Measurements from ENCODE around the gene TACR1.

DNA sequence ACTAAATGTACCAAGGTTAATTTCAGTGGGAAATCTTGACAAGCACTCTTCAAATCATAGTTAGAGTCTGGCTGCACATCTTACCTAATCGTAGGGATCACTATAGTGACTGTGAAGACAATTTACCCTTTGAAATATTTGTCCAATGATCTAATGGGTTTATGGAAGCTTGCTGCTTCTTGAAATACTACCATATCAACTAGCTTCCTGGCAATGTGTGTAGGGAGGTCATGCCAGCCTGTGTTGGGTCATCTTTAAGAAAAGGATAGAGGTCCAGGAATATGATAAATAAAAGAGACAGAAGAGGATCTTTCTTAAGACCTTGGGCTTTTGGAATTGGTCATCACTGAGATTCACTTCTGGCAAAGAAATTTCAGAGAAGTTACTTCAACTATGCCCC is 156.5 kb downstream of the TACR1 start:
- TF ChIP-seq, protein P1, sequence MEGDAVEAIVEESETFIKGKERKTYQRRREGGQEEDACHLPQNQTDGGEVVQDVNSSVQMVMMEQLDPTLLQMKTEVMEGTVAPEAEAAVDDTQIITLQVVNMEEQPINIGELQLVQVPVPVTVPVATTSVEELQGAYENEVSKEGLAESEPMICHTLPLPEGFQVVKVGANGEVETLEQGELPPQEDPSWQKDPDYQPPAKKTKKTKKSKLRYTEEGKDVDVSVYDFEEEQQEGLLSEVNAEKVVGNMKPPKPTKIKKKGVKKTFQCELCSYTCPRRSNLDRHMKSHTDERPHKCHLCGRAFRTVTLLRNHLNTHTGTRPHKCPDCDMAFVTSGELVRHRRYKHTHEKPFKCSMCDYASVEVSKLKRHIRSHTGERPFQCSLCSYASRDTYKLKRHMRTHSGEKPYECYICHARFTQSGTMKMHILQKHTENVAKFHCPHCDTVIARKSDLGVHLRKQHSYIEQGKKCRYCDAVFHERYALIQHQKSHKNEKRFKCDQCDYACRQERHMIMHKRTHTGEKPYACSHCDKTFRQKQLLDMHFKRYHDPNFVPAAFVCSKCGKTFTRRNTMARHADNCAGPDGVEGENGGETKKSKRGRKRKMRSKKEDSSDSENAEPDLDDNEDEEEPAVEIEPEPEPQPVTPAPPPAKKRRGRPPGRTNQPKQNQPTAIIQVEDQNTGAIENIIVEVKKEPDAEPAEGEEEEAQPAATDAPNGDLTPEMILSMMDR (conservative IDR thresholded peaks at IDR 0.05; ENCODE audit: low read depth, low read length) = no peak
- TF ChIP-seq MAFK (IDR thresholded peaks at IDR 0.05; ENCODE audit: low read depth, low read length) = no peak
- TF ChIP-seq POLR2A (IDR thresholded peaks at IDR 0.05; ENCODE audit: low read depth, low read length) = no peak
- TF ChIP-seq, protein P2, sequence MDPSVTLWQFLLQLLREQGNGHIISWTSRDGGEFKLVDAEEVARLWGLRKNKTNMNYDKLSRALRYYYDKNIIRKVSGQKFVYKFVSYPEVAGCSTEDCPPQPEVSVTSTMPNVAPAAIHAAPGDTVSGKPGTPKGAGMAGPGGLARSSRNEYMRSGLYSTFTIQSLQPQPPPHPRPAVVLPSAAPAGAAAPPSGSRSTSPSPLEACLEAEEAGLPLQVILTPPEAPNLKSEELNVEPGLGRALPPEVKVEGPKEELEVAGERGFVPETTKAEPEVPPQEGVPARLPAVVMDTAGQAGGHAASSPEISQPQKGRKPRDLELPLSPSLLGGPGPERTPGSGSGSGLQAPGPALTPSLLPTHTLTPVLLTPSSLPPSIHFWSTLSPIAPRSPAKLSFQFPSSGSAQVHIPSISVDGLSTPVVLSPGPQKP (IDR thresholded peaks at IDR 0.05; ENCODE audit: borderline replicate concordance, low read depth, low read length) = no peak
- no peak for TF ChIP-seq RAD21 (IDR thresholded peaks at IDR 0.05; ENCODE audit: low read length)
- no peak for TF ChIP-seq CEBPB (IDR thresholded peaks at IDR 0.05; ENCODE audit: low read depth, low read length)
- TF ChIP-seq SMC3 (IDR thresholded peaks at IDR 0.05; ENCODE audit: low read depth, low read length) = no peak
- TF ChIP-seq BHLHE40 (IDR thresholded peaks at IDR 0.05; ENCODE audit: low read depth, low read length) = no peak
- TF ChIP-seq, protein P3, sequence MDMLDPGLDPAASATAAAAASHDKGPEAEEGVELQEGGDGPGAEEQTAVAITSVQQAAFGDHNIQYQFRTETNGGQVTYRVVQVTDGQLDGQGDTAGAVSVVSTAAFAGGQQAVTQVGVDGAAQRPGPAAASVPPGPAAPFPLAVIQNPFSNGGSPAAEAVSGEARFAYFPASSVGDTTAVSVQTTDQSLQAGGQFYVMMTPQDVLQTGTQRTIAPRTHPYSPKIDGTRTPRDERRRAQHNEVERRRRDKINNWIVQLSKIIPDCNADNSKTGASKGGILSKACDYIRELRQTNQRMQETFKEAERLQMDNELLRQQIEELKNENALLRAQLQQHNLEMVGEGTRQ (IDR thresholded peaks at IDR 0.05; ENCODE audit: low read depth, low read length) = no peak
- TF ChIP-seq RFX5 (IDR thresholded peaks at IDR 0.05; ENCODE audit: low read depth, low read length) = no peak
- TF ChIP-seq FOS (IDR thresholded peaks at IDR 0.05; ENCODE audit: low read depth, low read length) = no peak
